MM.1S (cell line): ENCODE data around the gene OR1F1.

Experiments
- EZH2 ChIP-seq: fragments of 300-600 bp; sonication (generic); optimal IDR thresholded peaks from 2 replicates; pipeline ENCODE3; 2017; ENCODE audit warnings: low read depth, mild to moderate bottlenecking, antibody characterized with exemption, low read length, mixed read lengths
- EZH2phosphoT487 ChIP-seq: fragments of 300-600 bp; sonication (generic); IDR thresholded peaks from 2 replicates; pipeline ENCODE4 v1.6.1; 2018; ENCODE audit warnings: antibody characterized with exemption, low read length
- TF ChIP-seq, protein P1 (sequence below): fragments of 300-600 bp; sonication (generic); IDR thresholded peaks from 2 replicates; pipeline ENCODE4 v1.5.1; 2016; ENCODE audit warnings: antibody characterized with exemption, low read length, mixed read lengths

DNA sequence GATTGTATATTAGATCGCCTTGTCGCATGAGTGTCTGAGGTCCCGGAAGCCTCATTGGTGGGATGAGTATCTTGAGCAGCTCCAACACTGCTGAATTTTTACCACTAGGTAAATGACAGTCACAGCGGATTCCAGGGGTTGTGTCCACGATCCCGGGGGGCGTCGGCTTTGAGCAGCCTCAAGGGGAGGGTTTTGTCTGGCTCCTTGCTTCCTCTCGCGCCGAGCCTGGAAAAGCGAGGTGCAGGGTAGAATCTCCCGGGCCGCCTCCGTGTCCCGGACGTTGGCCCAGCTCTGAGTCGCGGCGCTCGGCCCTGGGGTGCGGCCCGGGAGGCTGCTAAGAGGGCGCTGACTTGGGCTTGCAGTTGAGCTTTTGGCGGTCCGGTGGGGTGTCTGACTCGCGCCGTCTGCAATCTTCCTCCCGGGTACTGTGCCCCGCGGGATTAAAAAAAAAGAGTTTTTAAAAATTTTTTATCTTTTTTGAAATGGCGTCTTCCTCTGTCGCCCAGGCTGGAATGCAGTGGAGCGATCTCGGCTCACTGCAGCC is 4.5 kb downstream of the OR1F1 start:
- TF ChIP-seq, protein P1, sequence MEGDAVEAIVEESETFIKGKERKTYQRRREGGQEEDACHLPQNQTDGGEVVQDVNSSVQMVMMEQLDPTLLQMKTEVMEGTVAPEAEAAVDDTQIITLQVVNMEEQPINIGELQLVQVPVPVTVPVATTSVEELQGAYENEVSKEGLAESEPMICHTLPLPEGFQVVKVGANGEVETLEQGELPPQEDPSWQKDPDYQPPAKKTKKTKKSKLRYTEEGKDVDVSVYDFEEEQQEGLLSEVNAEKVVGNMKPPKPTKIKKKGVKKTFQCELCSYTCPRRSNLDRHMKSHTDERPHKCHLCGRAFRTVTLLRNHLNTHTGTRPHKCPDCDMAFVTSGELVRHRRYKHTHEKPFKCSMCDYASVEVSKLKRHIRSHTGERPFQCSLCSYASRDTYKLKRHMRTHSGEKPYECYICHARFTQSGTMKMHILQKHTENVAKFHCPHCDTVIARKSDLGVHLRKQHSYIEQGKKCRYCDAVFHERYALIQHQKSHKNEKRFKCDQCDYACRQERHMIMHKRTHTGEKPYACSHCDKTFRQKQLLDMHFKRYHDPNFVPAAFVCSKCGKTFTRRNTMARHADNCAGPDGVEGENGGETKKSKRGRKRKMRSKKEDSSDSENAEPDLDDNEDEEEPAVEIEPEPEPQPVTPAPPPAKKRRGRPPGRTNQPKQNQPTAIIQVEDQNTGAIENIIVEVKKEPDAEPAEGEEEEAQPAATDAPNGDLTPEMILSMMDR: no peak
- TF ChIP-seq EZH2: no peak
- no peak for TF ChIP-seq EZH2phosphoT487
